Measurements from ENCODE around the gene PVALB. TPM values are rescaled to one million over a fixed set of nuclear protein-coding genes. Genes with fewer than 3 reads are reported as not detected.
A peak's percentile ranks its signal among the peaks of the same experiment; 100 is the strongest.

Gene PVALB
- total RNA-seq, 1 donor from 2014 or later: not detected

GRCh38 chr22:36771356-36772063 is 45.3 kb downstream of the PVALB start:
- peak overlapping the region; percentile 56 for H3K4me3 Mint-ChIP-seq (ENCODE audit: unreplicated experiment)
- H3K36me3 Mint-ChIP-seq (ENCODE audit: low read depth, unreplicated experiment): peaks cover 21% of the 10 kb centered on the region
- TF ChIP-seq CTCF (IDR thresholded peaks at IDR 0.05; ENCODE audit: unreplicated experiment): no peak
- peaks cover 12% of the 10 kb centered on the region for H3K27me3 Mint-ChIP-seq (ENCODE audit: unreplicated experiment)
- peaks cover 24% of the 10 kb centered on the region for H3K4me1 Mint-ChIP-seq (ENCODE audit: unreplicated experiment)
- no peak overlapping the region for H3K27ac Mint-ChIP-seq (ENCODE audit: unreplicated experiment)
- no peak for DNase-seq (ENCODE audit: low spot score)
- no peaks in the 10 kb centered on the region for H3K9me3 Mint-ChIP-seq (ENCODE audit: unreplicated experiment)

GRCh38 chr22:36770513-36771231 is 46.2 kb downstream of the PVALB start:
- H3K27ac Mint-ChIP-seq (ENCODE audit: unreplicated experiment): no peak overlapping the region

GRCh38 chr22:36769541-36770512 is 47.0 kb downstream of the PVALB start:
- Mint-ChIP-seq H3K9me3 (ENCODE audit: unreplicated experiment) (no peaks in the 10 kb centered on the region), H3K36me3 (ENCODE audit: low read depth, unreplicated experiment) (peaks cover 29% of the 10 kb centered on the region), H3K27me3 (ENCODE audit: unreplicated experiment) (peaks cover 12% of the 10 kb centered on the region), H3K4me1 (ENCODE audit: unreplicated experiment) (peaks cover 16% of the 10 kb centered on the region), H3K27ac (ENCODE audit: unreplicated experiment) (no peak overlapping the region), H3K4me3 (ENCODE audit: unreplicated experiment) (no peak overlapping the region)
- DNase-seq (ENCODE audit: low spot score): no peak
- no peak for TF ChIP-seq CTCF (IDR thresholded peaks at IDR 0.05; ENCODE audit: unreplicated experiment)

More at GRCh38 chr22:36770513-36771231, 46.2 kb downstream of the PVALB start:
- TF ChIP-seq CTCF (IDR thresholded peaks at IDR 0.05; ENCODE audit: unreplicated experiment): no peak
- Mint-ChIP-seq H3K36me3 (ENCODE audit: low read depth, unreplicated experiment) (peaks cover 21% of the 10 kb centered on the region), H3K27me3 (ENCODE audit: unreplicated experiment) (peaks cover 12% of the 10 kb centered on the region), H3K4me3 (ENCODE audit: unreplicated experiment) (peak overlapping the region; percentile 56), H3K9me3 (ENCODE audit: unreplicated experiment) (no peaks in the 10 kb centered on the region), H3K4me1 (ENCODE audit: unreplicated experiment) (peaks cover 21% of the 10 kb centered on the region)
- no peak for DNase-seq (ENCODE audit: low spot score)

GRCh38 chr22:36768616-36769015 is 48.2 kb downstream of the PVALB start:
- H3K27ac Mint-ChIP-seq (ENCODE audit: unreplicated experiment): no peak overlapping the region
- H3K4me3 Mint-ChIP-seq (ENCODE audit: unreplicated experiment): no peak overlapping the region

More at GRCh38 chr22:36768616-36769015, 48.2 kb downstream of the PVALB start:
- Mint-ChIP-seq H3K4me1 (ENCODE audit: unreplicated experiment) (peaks cover 16% of the 10 kb centered on the region), H3K9me3 (ENCODE audit: unreplicated experiment) (no peaks in the 10 kb centered on the region), H3K36me3 (ENCODE audit: low read depth, unreplicated experiment) (peaks cover 40% of the 10 kb centered on the region), H3K27me3 (ENCODE audit: unreplicated experiment) (peaks cover 12% of the 10 kb centered on the region)
- no peak for DNase-seq (ENCODE audit: low spot score)
- TF ChIP-seq CTCF (IDR thresholded peaks at IDR 0.05; ENCODE audit: unreplicated experiment): no peak

Data from endothelial cell (in vitro differentiated cells).